DMS79 treated with DMSO at 0.1 percent for 48 hours (cell line): ENCODE results near the gene SF3A1.
A peak's percentile ranks its signal among the peaks of the same experiment; 100 is the strongest.

Experiments
- DNase-seq: peaks from one replicate; lab custom pipeline; 2025; lab: John Stamatoyannopoulos, UW

SF3A1 gene

DNA sequence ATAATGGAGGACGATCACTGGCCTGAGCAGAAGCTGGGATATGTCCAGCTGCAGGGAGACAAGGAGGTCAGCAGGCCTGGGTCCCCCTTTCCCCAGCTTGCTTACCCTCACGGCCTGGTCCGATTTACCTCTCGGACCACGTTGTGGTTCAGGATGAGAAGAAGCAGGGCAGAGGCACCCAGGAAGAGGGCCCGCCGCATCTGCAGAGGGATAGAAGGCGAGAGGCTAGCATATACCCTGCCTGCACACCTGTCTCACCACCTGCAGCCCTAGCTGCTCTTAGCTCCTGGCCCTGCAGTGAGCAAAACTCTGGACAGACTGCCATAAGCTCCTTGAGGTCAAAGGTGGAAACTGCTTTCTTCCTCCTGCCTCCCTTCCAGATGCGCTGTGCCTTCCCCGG lies 29.2 kb upstream of the SF3A1 start:
- DNase-seq = no peak

DNA sequence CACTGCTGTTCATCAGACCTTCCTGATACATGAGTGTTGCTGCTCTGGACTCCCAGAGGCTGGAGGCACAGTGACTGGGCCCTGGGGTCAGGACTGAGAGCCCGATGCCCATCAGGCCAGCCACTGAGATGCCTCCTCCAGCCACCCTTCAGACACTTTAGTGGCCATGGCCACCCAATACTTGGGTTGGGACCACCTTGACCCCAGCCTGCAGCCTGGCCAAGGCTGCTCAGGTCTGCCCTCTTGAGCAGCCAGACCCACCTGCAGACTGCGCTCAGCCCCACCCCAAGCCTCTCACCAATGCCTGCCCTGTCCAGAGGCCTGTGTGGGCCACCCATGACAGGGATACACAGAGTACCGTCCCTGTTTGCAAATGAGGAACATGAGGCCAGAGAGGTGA lies 26.4 kb upstream of the SF3A1 start:
- DNase-seq = no peak

DNA sequence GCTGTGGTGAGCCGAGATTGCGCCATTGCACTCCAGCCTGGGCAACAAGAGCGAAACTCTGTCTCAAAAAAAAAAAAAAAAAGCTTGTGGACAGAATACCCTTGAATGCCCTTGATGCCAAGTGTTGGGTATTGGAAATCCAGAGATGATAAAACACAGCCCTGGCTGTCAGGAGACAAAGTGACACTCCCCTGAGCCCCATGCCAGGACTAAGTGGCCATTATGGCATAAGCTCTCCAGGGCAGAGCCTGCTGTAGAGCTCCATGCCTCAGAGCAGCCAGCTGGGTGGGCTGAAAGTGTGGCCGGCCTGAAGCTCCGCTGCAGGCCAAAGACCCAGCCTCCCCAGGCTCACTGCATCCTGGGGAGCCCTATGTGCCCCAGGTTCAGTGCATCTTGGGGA lies 25.6 kb upstream of the SF3A1 start:
- no peak for DNase-seq

DNA sequence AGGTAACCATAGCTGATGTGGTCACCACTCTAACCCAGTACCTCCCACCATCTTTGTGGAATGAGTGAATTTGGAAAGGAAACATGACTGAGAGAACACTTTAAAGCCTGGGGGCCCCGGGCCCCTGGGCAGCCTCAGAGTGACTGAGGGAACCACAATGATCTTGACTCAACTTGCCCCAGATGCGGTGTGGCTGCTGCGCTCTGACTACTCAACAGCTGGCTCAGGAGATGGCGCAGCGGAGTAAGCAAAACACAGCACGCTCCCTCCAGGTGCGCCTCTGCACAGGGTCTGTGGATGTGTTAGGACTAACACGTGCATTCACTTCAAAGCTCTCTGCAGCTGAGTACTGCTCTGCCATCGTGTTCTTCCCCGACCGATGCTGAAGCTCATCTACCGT lies 24.6 kb upstream of the SF3A1 start:
- DNase-seq = no peak

DNA sequence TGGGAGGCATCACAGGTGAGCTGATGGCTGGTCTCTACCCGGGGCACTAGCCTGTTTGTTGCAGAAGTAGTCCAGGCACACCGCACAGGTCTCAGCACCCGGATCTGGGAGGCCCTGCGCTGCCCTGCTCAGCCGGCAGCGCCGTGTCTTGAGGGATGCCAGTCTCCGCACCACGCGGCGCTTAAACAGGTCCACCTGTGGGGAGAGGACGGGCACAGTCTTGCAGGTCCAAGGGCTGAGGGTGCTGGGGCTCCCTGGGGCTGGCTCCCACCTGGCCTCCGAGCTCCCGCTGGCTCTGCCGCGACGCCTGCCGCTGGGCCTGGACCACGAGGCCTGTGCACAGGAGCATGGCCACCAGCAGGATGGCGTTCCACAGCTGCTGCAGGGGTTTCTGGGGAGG lies 23.3 kb upstream of the SF3A1 start:
- DNase-seq = no peak

DNA sequence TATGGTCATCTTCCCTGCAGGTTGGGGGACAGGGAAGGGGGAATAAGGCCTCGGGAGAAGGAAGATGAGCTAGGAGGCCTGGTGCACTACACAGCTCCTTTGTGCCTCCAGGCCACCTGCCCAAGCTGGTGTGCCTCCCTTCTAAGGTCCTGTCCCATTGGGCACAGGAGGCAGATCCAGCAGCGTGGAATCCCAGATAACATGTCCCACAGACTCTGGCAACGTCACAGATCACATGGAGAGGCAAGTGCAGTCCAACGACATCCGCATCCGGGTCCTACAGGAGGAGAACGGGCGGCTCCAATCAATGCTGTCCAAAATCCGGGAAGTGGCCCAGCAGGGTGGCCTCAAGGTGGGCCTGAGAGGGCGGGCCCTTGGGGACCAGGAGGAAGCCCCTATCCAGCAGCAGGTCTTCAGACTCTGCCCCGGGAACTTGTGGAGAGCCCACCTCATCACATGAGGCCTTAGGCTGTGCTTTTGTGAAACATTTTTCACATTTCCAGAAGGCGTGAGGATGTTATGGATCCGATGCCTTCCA lies 18.7 kb upstream of the SF3A1 start:
- DNase-seq = no peak

DNA sequence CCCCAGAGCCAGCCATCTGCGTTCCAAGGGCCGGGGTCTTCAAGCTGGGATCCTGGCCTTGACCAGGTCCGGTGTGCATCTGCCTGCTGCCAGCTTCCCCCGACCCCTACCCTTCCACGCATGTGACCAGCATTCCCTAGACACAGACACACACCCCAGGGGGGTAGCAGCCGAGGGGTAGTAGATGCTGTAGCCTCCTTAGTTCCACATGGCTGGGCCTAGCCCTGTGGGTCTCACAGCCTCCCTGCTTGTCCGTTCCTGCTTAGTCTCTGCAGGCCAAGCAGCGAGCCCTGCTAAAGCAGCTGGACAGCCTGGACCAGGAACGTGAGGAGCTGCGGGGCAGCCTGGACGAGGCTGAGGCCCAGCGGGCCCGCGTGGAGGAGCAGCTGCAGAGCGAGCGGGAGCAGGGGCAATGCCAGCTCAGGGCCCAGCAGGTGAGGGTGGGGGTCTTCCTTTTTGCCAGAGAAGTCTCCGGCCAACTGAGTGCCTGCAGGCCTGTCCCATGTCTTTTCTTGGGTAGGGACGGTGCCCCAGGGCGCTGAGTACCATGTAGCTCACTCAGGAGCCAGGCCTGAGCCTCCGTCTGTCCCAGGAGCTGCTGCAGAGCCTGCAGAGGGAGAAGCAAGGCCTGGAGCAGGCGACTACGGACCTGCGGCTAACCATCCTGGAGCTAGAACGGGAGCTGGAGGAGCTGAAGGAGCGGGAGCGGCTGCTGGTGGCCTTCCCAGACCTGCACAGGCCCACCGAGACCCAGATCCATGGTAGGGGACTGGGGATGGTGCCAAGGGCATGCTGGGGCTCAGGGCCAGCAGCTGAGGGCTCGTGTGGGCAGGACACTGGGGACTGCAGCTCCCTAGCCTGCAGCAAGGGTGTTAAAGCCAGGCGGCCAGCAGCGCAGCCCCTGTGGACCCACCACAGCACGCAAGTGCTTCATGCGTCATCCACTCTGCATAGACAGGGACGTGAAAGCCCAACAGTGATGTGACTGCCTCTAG lies 16.9 kb upstream of the SF3A1 start:
- DNase-seq = no peak

DNA sequence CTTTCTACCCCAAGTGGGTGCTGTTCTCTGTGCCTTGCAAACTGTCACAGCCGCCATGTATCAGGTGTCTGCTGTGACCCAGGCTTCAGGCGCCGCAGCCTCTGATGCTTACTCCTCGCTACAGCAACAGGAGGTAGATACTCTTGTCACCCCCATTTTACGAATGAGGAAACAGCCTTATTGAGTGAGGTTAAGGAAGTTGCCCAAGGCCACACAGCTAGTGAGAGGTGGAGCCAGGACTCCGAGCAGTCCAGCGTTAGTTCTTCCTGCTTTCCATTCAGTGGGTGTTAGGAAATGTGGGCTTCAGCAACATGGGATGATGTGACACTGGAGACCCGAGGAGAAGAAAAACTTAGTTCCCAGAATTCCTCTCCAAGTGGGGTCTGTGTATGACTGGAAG lies 16.2 kb upstream of the SF3A1 start:
- no peak for DNase-seq

DNA sequence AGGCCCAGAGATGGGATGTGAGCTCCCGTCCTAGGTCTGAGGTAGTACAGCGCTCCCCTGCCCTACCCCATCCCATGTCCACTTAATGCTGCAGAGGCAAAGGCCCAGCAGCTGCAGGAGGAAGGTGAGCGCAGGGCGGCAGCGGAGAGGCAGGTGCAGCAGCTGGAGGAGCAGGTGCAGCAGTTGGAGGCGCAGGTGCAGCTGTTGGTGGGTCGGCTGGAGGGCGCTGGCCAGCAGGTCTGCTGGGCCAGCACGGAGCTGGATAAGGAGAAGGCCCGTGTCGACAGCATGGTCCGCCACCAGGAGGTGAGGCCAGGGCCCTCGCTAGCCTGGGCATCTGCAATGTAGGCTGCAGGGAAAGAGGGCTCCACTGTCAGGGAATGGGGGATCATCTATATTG lies 15.3 kb upstream of the SF3A1 start:
- DNase-seq = peak; percentile 4

DNA sequence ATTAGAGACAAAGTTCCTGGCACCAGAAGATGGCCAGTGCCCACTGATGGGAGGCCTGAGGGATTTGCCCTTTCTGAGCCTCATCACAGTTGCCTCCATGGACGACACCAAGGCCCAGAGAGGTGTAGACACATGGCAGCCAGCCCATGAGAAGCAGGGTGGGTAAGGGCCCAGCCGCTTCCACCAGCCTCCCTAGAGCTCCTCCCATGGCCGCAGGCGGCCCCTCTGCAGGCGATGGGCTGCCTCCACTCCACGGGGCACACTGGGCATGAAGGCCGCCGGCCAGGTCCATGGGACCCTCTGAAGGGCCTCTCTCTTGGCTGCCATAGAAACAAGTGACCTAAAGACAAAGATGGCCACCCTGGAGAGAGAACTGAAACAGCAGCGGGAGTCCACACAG lies 14.6 kb upstream of the SF3A1 start:
- DNase-seq = no peak

DNA sequence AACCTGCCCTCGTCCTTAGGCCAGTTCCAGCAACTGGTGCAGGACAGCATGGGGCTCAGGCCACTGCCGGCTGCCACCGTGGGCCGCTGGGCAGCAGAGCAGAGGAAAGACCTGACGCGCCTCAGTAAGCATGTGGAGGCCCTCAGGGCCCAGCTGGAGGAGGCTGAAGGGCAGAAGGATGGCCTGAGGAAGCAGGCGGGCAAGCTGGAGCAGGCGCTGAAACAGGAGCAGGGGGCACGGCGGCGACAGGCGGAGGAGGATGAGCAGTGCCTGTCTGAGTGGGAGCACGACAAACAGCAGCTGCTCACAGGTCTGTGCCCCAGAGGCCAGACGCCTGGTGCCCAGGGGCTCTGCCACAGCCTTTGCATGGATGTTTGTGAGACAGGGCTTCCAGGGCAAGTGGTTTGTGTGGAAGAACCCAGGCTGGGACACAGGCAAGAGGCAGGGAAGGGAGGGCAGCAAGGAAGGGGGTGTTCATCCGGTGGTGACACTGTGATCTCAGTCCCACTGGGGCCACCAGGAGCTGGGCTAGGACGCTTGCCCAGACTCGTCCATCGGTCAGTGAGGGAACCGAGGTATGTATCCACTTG lies 14.0 kb upstream of the SF3A1 start:
- no peak for DNase-seq

DNA sequence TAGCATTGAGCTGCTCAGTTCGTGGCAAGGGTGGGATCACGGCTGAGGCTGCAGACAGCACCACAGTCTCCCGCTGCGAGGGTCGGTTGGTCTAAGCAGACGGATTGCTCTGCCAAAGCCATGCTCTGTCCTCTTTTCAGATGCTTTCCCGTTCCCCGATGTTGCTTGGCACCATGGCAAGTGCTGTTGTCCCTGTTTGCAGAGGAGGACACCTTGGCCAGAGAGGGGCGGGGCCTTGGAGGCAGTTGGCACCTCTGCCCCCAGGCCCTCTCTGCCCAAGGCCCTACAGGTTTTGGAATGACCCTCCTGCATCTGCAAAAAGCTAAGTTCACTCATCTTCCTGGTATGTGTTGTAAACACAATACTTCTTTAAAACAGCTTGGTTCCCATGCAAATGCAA lies 11.7 kb upstream of the SF3A1 start:
- DNase-seq = no peak

DNA sequence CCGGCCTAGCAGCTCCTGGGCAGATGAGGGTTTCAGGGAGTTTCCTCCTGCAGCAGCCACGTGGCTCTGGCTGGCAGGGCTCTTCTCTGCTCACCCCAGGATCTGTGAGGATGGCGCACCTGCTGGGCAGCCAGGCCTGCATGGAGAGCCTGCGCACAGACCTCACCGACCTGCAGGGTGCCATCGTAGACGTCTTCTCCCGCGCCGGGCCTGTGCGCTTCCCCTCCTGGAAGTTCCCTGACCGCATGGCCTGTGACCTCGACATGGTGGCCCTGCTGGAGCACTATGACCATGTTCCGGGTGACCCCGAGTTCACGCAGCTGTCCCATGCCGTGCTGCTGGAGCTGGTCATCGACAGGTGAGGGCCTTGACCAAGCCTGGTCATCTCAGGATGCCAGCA lies 9.2 kb upstream of the SF3A1 start:
- no peak for DNase-seq

DNA sequence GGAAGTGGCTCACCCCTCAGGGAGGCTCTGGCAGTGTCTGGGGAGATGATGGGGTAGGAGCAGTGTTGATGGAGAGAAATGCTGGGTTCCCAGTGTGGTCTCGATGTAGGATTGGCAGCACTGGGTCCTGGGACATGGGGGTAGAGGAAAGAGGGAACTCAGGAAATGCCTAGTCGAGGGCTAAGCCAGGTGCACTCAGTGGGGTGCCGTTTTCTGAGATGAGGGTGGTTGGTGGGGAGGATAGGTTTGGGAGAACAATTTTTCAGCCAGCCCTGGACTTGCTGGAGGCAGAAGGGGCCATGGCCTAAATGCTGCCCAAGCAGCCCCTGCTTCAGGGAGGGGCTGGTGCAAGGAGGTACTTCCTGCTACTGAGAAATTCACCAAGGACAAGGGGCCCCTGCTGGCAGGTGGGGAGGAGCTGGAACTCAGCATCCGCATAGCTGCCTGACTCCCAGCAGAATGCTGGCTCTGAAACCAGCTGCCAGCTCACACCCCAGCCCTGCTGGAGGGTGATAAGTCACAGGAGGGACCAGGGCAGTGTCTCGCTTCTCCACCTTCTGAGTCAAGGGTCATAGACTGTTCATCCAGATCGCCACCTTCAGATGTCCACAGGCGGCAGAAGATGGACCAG lies 6.1 kb upstream of the SF3A1 start:
- DNase-seq = no peak

DNA sequence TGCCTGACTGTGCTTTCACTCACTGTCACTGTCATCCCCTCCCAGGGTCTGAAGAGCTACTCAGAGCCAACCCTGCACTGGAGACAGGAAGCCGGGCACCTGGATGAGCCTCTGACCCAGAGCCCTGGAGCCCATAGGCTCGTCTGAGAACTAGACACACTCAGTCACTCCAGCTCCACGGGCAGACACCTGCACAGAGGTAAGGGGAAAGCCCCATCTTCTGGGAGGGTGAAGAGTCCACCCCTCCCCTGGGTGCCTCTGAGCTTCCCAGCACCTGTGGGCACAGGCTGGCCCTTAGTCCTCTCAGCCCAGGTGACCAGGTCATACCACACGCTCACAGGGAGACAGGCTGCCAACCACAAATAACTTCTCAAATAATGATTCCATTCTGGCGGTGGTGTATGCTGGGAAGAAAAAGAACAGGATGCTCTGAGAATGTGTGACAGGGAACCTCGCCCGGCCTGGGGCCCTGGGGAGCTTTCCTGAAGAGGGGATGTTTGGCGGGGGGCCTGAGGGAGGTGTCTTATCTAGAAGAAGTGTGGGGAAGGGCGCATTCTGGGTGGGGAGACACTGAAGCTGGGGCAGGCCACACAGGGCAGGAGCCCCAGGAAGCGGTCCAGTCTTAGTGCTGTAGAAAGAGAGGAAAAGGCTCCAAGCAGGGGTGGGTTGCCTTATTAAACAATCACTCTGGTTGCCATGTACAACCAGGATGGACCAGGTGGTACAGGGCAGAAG lies 5.4 kb upstream of the SF3A1 start:
- DNase-seq = no peak

DNA sequence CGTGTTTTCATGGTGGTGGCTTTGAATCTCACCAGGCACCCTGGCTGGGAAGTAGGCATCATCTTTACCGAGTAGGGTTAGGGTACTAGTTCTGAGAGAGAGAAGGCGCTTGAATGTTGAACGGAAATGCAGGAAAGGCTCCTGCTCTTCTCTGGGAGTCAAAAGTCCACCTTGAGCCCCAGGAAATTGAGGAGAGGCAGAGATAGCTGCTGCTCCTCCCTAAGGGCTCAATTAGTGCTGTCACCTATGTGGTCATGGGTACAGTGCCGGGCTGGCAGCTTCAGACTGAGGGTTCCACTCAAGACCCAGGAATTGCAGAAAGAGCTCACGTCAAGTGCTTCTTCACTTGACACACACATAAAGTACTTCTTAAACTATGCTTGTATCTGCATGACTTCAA lies 1.8 kb upstream of the SF3A1 start:
- no peak for DNase-seq

DNA sequence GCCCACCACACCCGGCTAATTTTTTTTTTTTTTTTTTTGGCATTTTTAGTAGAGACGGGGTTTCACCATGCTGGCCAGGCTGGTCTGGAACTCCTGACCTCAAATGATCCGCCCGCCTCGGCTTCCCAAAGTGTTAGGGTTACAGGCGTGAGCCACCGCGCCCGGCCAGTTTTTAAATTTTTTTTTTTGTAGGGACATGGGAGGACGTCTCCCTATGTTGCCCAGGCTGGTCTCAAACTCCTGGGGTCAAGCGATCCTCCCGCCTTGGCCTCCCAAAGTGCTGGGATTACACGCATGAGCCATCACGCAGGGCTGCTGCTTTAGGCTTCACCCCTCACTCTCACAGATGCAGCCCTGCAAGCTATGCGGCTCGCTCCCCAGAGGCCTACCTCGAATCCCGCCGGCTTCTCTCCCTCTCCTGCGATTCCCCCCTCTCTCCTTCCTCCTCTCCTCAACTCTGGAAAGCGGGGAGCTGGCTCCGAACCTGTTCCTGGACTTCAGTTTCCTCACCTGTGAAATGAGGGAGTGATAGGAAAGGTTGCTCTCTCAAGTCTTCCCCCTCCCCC lies 1.0 kb upstream of the SF3A1 start:
- no peak for DNase-seq

DNA sequence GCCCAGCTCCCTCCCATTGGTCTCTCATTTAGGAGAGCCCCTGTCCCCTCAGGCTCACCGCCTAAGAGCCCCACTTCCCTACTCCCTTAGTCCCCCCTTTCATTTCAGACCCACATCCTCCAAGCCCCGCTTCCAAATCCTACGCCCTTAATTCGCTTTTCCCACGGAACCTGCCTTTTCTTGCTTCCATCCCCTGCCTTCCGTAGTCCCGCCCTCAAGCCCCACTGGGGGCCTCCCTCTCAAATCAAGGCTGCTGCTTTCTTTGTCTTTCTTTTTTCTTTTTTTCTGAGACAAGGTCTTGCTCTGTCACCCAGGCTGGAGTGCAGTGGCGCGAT lies 509 bp upstream of the SF3A1 start:
- DNase-seq = no peak

DNA sequence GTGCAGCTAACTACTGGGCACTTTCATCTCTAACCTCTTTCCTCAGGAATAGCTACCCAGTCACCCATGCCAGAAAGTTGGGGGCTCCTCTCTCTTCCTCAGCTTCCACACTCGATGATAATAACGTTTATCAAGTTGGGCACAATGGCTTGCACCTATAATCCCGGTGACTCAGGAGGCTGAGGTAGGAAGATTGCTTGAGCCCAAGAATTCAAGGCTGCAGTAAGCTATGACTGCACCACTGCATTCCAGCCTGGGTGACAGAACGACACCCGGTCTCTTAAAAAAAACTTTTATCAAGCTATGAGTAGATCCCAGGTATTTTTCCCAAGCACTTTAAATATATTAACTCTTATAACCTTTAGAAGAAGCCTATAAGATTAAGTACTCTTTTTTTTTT lies 2.0 kb downstream of the SF3A1 start:
- DNase-seq = no peak

DNA sequence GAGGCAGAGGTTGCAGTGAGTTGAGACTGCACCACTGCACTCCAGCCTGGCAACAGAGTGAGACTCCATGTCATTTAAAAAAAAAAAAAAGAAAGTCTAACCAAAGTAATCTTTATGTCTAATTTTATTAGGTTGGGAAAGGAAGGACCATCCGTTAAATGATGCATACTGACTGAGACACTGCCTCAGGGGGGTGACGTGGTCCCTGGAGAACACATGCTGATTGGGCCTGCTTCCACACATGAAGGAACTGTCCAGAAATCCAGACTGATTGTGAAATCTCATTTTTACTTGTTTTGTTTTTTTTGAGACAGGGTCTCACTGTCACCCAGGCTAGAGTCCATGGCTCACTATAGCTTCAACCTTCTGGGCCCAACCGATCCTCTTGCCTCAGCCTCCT lies 5.5 kb downstream of the SF3A1 start:
- no peak for DNase-seq

DNA sequence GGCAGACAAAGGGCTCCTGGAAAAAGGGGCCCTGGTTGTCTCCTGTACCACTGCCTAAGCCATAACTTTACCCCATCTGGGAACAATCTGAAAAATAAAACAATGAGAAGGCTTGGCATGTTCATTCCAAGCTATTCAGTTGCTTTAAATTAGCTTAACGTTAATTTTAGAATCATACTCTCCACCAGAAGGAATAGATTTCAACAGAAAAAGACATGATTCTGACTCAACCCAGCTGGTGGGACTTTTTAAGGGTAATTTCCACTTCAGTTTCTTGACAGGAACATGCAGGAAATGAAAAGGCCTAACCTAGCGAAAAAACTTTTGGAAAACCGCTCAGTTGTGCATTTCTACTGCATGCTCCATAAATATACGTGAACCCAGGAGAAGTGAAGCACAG lies 7.9 kb downstream of the SF3A1 start:
- DNase-seq = no peak

DNA sequence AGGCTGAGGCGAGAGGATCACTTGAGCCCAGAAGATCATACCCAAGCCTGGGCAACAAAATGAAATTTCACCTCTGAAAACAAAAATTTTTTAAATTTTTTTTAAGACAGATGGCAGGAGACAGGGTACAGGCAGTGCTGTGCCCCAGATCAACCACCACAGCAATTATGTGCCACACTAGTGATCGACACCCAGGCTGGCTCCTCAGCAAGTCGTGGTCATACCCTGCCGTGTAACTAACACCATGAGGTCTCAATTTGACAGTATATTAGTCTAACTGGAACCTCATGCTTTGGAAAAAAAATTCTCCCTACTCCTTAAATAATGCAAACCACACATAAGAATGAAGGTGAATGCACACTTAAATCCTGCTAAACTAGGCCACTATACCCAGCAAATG lies 8.3 kb downstream of the SF3A1 start:
- DNase-seq = no peak
